Common myeloid progenitor, CD34-positive (primary cell): Measurements from ENCODE around the gene NECAB3.

Experiments used
- CTCF ChIA-PET: fragments of 350-600 bp; sonication (Branson Sonifier 250); formaldehyde crosslinking; loops from one replicate; lab custom pipeline; 2021; ENCODE audit warnings: antibody characterized with exemption; lab: Charles Lee
- POLR2A ChIA-PET: fragments of 350-600 bp; sonication (Branson Sonifier 250); formaldehyde crosslinking; loops from one replicate; lab custom pipeline; 2021; ENCODE audit warnings: antibody characterized with exemption; lab: Charles Lee
- DNase-seq, 3 donors: peaks; one replicate each; pipeline versions ENCODE4 v3.0.0 to v3.0.0-alpha.2; 2013
- H3K27ac ChIP-seq, 2 experiments: 1 replicate in 1 of 2; 2 replicates in 1 of 2; pipeline ENCODE4 v1.7.0; 2013; ENCODE audit warnings: inconsistent platforms in 2 of 2, low read length in 2 of 2, mild to moderate bottlenecking in 2 of 2, low read depth in 1 of 2, moderate library complexity in 1 of 2; ENCODE audit not compliant: severe bottlenecking in 2 of 2, insufficient read depth in 1 of 2, poor library complexity in 1 of 2
- H3K27me3 ChIP-seq, 5 experiments: replicated peaks in 2 of 5; 1 replicate in 3 of 5; 2 replicates in 2 of 5; pipeline versions ENCODE4 v1.6.1 to v1.7.0; 2013; ENCODE audit warnings: low read length in 4 of 5, mild to moderate bottlenecking in 2 of 5, moderate library complexity in 2 of 5, inconsistent platforms in 1 of 5; ENCODE audit not compliant: insufficient read depth in 5 of 5, control insufficient read depth in 4 of 5
- H3K36me3 ChIP-seq, 4 experiments: 1 replicate in 2 of 4; 2 replicates in 2 of 4; pipeline versions ENCODE4 v1.6.1 to v1.7.0; 2013; ENCODE audit warnings: low read length in 3 of 4, control low read depth in 1 of 4, mild to moderate bottlenecking in 1 of 4; ENCODE audit not compliant: control insufficient read depth in 4 of 4, insufficient read depth in 4 of 4
- H3K4me1 ChIP-seq, 4 experiments: 1 replicate in 3 of 4; 2 replicates in 1 of 4; pipeline versions ENCODE4 v1.6.1 to v1.7.1; 2013; ENCODE audit warnings: low read length in 3 of 4, mild to moderate bottlenecking in 3 of 4, control low read depth in 1 of 4, inconsistent platforms in 1 of 4, moderate library complexity in 1 of 4; ENCODE audit not compliant: control insufficient read depth in 4 of 4, insufficient read depth in 4 of 4; ENCODE audit errors: control extremely low read depth in 1 of 4
- H3K4me3 ChIP-seq, 7 experiments: 1 replicate in 4 of 7; 2 replicates in 3 of 7; pipeline versions ENCODE4 v1.5.1 to v1.7.0; 2013; ENCODE audit warnings: mild to moderate bottlenecking in 7 of 7, low read length in 6 of 7, moderate library complexity in 6 of 7, inconsistent platforms in 2 of 7, low read depth in 2 of 7, control low read depth in 1 of 7; ENCODE audit not compliant: insufficient read depth in 4 of 7, control insufficient read depth in 1 of 7; ENCODE audit errors: extremely low read depth in 1 of 7
- H3K9me3 ChIP-seq, 5 experiments: 1 replicate in 4 of 5; 2 replicates in 1 of 5; pipeline versions ENCODE4 v1.6.1 to v1.7.1; 2013; ENCODE audit warnings: low read length in 4 of 5, mild to moderate bottlenecking in 2 of 5, inconsistent platforms in 1 of 5, low read depth in 1 of 5, moderate library complexity in 1 of 5; ENCODE audit not compliant: control insufficient read depth in 4 of 5, insufficient read depth in 2 of 5; ENCODE audit errors: control extremely low read depth in 1 of 5
- WGBS: methylation state at CpG from one replicate; pipeline ENCODE4 v1.1.5; 2013; ENCODE audit not compliant: insufficient coverage; 5-methylcytosine and 5-hydroxymethylcytosine counted together

Gene NECAB3

DNA sequence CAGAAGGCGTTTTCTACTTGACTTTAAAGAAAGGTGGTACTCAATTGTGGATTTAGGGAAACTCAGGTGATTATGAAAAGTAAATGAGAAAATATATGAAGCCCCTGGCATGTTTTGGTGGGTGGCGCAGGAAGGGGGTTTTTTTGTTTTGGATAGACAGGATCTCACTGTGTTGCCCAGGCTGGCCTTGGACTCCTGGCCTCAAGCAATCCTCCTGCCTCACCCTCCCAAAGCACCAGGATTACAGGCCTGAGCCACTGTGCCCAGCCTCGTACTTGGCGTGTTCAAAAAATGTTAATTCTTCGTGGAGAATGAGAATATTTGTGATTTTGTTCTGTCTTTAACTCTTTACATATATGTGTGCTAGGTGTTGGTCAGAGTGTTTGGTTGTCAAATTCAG, 44.2 kb downstream of the NECAB3 start:
- ChIA-PET CTCF (no interaction called here), POLR2A (no interaction called here)
- no peaks in the 10 kb centered on the region for H3K9me3 ChIP-seq
- peaks cover 0 to 3% (median 0%) of the 10 kb centered on the region in 4 experiments for H3K4me1 ChIP-seq
- WGBS, result 100% methylated on average over 2 of the region's 5 CpGs
- no peak overlapping the region for H3K27ac ChIP-seq
- no peaks in the 10 kb centered on the region for H3K27me3 ChIP-seq
- no peak overlapping the region for H3K4me3 ChIP-seq
- no peak for DNase-seq
- peaks cover 4 to 63% (median 36%) of the 10 kb centered on the region in 4 experiments for H3K36me3 ChIP-seq

DNA sequence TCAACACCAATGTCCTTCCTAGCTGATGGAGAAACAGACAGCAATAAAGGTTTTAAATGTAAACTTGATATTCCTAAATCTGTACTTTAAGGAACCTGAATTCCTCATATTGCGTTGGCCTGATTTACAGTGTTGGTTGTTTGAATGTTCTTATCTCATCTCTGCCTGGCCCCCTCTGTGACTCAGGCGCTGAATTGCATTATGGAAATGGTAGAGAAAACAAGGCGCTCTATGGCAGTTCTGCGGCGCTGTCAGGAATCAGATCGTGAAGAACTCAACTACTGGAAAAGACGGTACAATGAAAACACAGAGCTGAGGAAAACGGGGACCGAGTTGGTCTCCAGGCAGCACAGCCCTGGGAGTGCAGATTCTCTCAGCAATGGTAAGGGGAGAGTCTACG, 44.7 kb downstream of the NECAB3 start:
- no peak for DNase-seq
- Histone ChIP-seq H3K27me3 (no peaks in the 10 kb centered on the region), H3K36me3 (peaks cover 8 to 67% (median 39%) of the 10 kb centered on the region in 4 experiments), H3K4me1 (peaks cover 0 to 3% (median 0%) of the 10 kb centered on the region in 4 experiments), H3K27ac (no peak overlapping the region), H3K4me3 (no peak overlapping the region), H3K9me3 (no peaks in the 10 kb centered on the region)
- ChIA-PET CTCF (no interaction called here), POLR2A (no interaction called here)
- 99% methylated on average over 10 of the region's 10 CpGs for WGBS

DNA sequence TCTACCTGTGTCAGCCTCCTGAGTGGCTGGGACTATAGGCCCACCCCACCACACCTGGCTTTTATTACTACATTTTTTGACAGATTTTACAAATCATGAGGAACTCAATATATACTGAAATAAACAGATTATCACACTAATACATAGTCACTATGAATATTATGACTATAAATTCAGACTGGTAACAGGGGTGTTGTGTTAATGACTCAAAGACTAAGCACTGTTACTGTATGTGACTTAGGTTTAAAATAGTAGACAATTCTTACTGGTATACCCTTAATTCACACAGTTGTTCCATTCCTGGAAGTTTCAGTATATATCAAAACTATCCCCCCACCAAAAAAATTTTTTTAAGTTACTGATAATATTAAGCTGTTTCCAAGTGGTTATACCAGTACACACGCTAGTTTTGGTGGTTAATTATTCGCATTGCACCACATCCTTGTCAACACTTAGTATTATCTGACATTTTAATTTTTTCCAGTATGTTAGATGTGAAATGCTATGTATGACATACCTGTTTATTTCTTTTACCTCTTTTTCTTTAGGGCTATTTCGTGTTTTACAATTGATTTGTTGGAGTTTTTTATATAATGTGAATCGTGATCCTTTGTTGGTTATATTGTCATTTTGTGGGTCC, 46.5 kb downstream of the NECAB3 start:
- WGBS, result 100% methylated on average over 2 of the region's 4 CpGs
- Histone ChIP-seq H3K27ac (no peak overlapping the region), H3K4me1 (no peaks in the 10 kb centered on the region), H3K9me3 (no peaks in the 10 kb centered on the region), H3K4me3 (no peak overlapping the region), H3K27me3 (no peaks in the 10 kb centered on the region), H3K36me3 (peaks cover 10 to 75% (median 45%) of the 10 kb centered on the region in 4 experiments)
- ChIA-PET POLR2A (no interaction called here), CTCF (interaction anchor here (1.2 kb wide), 1 partner anchor 23 kb away, joined by 3 read pairs; no protein-coding TSS in a partner anchor)
- no peak for DNase-seq

DNA sequence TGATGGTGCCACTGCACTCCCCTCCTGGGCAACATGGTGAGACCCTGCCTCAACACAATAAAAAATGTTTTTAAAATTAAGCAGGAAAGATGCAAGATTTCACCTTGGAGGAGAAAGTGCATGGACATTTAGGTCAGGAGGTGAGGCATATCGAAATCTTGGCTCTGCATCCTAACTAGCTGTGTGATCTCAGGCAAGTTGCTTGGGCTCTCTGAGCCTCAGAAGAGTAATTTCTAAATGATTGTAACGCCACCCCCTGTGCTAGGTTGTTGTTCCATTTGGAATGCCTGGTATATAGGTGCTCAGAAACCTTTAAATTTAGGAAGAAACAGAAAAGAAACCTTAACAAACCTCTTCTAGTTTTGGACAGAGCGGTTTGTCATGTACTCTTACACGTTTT, 48.0 kb downstream of the NECAB3 start:
- no peaks in the 10 kb centered on the region for H3K9me3 ChIP-seq
- WGBS, result 100% methylated on average over 3 of the region's 4 CpGs
- POLR2A ChIA-PET, result no interaction called here
- H3K36me3 ChIP-seq, result peaks cover 10 to 64% (median 42%) of the 10 kb centered on the region in 4 experiments
- no peaks in the 10 kb centered on the region for H3K27me3 ChIP-seq
- no peak overlapping the region for H3K27ac ChIP-seq
- no peaks in the 10 kb centered on the region for H3K4me1 ChIP-seq
- H3K4me3 ChIP-seq, result no peak overlapping the region
- DNase-seq, result no peak
- CTCF ChIA-PET, result no interaction called here

DNA sequence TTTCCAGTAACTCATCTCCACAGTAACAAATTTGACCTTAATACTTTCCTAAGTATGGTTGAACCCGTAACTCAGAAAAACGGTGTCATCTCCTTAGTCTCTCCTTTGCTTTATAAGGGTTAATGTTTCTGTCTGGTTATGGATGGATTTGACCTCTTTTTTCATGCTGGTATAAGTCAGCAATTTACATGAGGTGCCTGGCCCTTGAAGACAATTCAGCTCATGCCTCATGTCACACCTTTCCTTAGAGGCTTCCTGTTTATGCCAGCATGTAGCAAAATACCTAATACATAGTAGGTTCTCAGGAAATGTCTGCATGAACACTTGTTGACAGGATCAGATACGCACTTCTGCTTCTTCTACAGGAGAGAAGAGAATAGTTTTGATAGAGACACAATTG, 49.8 kb downstream of the NECAB3 start:
- Histone ChIP-seq H3K27ac (no peak overlapping the region), H3K36me3 (peaks cover 11 to 55% (median 29%) of the 10 kb centered on the region in 4 experiments), H3K9me3 (no peaks in the 10 kb centered on the region), H3K4me1 (no peaks in the 10 kb centered on the region), H3K4me3 (no peak overlapping the region), H3K27me3 (no peaks in the 10 kb centered on the region)
- ChIA-PET POLR2A (no interaction called here), CTCF (no interaction called here)
- no CpG with 5 or more reads among the region's 3 CpGs for whole genome bisulfite sequencing
- no peak for DNase-seq

DNA sequence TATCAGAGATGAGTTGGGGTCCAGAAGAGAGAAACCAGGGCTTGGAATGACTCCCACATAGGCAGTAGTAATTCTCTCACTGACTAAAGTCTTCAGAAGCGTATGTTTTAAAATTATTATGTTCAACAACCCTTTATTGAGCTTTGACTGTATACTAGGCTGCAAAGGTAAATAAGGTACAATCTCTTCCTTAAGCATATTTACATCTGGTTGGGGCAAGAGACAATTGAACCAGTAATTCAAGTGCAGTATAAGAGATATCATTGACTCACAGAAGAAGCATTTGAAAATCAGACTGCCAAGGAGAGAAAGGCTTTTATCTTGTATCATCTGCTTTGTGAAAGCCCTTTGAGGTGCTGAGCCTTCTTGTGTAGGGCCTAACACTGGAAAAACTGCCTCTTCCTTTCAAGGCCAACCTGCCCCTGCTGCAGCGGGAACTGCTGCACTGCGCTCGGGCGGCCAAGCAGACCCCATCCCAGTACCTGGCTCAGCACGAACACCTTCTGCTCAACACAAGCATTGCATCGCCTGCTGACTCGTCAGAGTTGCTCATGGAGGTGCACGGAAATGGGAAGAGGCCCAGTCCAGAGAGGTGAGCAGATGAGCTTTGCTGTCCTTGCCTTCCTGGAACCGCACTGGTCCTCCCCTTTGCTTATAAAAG, 51.4 kb downstream of the NECAB3 start:
- ChIA-PET POLR2A (no interaction called here), CTCF (interaction anchor here (1.3 kb wide), 1 partner anchor 22 kb away, joined by 3 read pairs; no protein-coding TSS in a partner anchor)
- H3K27me3 ChIP-seq, result no peaks in the 10 kb centered on the region
- H3K36me3 ChIP-seq, result peaks cover 11 to 42% (median 25%) of the 10 kb centered on the region in 4 experiments
- H3K27ac ChIP-seq, result no peak overlapping the region
- no peaks in the 10 kb centered on the region for H3K4me1 ChIP-seq
- H3K9me3 ChIP-seq, result no peaks in the 10 kb centered on the region
- no peak overlapping the region for H3K4me3 ChIP-seq
- WGBS, result 100% methylated on average over 9 of the region's 10 CpGs
- DNase-seq, result no peak

DNA sequence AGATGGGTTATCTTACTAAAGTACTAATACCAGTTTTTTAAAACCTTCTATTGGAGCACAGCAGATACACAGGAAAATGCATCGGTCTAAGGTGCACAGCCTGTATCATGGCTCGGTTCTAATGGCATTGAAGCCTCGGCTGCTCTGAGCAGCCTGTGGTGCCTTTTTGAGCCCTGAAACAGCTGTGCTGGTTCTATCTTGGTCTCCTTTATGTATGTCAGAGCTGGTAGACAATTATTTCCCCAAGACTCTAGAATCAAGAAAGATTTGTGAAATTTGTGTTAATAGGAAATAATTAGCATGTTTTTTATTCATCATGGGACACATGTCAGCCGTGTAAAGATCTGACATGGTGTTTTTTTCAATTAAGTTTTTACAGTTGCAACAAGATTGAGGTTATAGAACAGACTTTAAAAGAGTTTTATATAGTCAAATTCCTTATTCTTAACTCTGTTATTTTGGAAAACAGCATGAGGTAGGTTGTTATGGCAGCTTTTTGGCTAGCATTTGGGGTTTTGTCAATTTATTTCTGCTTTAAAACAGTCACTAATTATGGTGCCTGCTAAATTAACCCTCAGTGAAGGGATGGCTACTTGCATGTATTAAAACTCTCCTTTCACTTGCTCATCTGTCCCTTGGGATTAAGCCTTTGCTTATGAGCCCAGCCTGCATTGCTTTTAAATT, 52.4 kb downstream of the NECAB3 start:
- Histone ChIP-seq H3K27me3 (no peaks in the 10 kb centered on the region), H3K4me1 (no peaks in the 10 kb centered on the region), H3K4me3 (no peak overlapping the region), H3K9me3 (no peaks in the 10 kb centered on the region), H3K36me3 (peaks cover 11 to 34% (median 27%) of the 10 kb centered on the region in 4 experiments), H3K27ac (no peak overlapping the region)
- CTCF ChIA-PET, result no interaction called here
- no peak for DNase-seq
- POLR2A ChIA-PET, result no interaction called here
- WGBS, result 94% methylated on average over 3 of the region's 4 CpGs
